T-cell (primary cell): Measurements from ENCODE around the gene DHRS4L2. TPM values are rescaled to one million over a fixed set of nuclear protein-coding genes. Genes with fewer than 3 reads are reported as not detected.
"Not testable (repeated sequence)": the region's sequence is repeated elsewhere in the genome, so short reads cannot be mapped to it uniquely, and the experiment has no call there.

Experiments
- ATAC-seq, 4 experiments: fragments of 200-7000 bp in 3 of 4; fragments of 150-1000 bp in 1 of 4; cut with Tn5 transposase; replicated peaks in 1 of 4; 1 replicate in 3 of 4; 2 replicates in 1 of 4; pipeline ENCODE4 v1.10.0; 2021; ENCODE audit warnings: moderate library complexity in 3 of 4, mild to moderate bottlenecking in 2 of 4, moderate number of reproducible peaks in 1 of 4
- CTCF ChIA-PET, 2 donors: fragments of 300-600 bp; sonication (Branson Sonifier 250); formaldehyde crosslinking; loops; one replicate each; lab custom pipeline; 2022; ENCODE audit warnings: antibody characterized with exemption in 2 of 2; lab: Charles Lee
- POLR2A ChIA-PET, 2 donors: fragments of 300-600 bp; sonication (Branson Sonifier 250); formaldehyde crosslinking; loops; one replicate each; lab custom pipeline; 2022; ENCODE audit warnings: antibody characterized with exemption in 2 of 2; lab: Charles Lee
- DNase-seq, 35 experiments: peaks; one replicate each; pipeline versions ENCODE4 v3.0.0 to v3.0.0-alpha.2; 2013 to 2023
- H3K27ac ChIP-seq: one replicate; pipeline ENCODE4 v1.5.1; 2013; ENCODE audit warnings: low read length
- H3K27me3 ChIP-seq, 2 experiments: replicated peaks in 1 of 2; 1 replicate in 1 of 2; 2 replicates in 1 of 2; pipeline versions ENCODE4 v1.6.1 to v1.7.0; 2013; ENCODE audit warnings: low read length in 1 of 2, mixed read lengths in 1 of 2; ENCODE audit not compliant: control insufficient read depth in 2 of 2, insufficient read depth in 2 of 2; ENCODE audit errors: extremely low read depth in 1 of 2
- H3K36me3 ChIP-seq, 2 donors: 1 replicate in 1 of 2; 2 replicates in 1 of 2; pipeline versions ENCODE4 v1.6.1 to v1.7.0; 2013; ENCODE audit warnings: low read length in 1 of 2; ENCODE audit not compliant: control insufficient read depth in 2 of 2, insufficient read depth in 1 of 2; ENCODE audit errors: extremely low read depth in 1 of 2
- H3K4me1 ChIP-seq, 2 experiments: 1 replicate in 1 of 2; 2 replicates in 1 of 2; pipeline versions ENCODE4 v1.6.1 to v1.7.0; 2013; ENCODE audit warnings: low read length in 2 of 2, mixed read lengths in 1 of 2; ENCODE audit not compliant: insufficient read depth in 2 of 2, control insufficient read depth in 1 of 2; ENCODE audit errors: extremely low read depth in 1 of 2
- H3K4me3 ChIP-seq, 2 donors: 1 replicate in 1 of 2; 2 replicates in 1 of 2; pipeline versions ENCODE4 v1.5.1 to v1.7.0; 2013; ENCODE audit warnings: mild to moderate bottlenecking in 2 of 2, low read length in 1 of 2, moderate library complexity in 1 of 2; ENCODE audit not compliant: control insufficient read depth in 1 of 2; ENCODE audit errors: extremely low read depth in 1 of 2
- H3K9me3 ChIP-seq: 2 replicates; pipeline ENCODE4 v1.7.0; 2013
- H3K27ac Mint-ChIP-seq, 2 donors: one replicate each; pipeline ENCODE4 v1.8.0; 2020 to 2021; ENCODE audit warnings: mild to moderate bottlenecking in 2 of 2, mixed read lengths in 2 of 2
- H3K27me3 Mint-ChIP-seq, 2 donors: one replicate each; pipeline ENCODE4 v1.8.0; 2021 to 2022; ENCODE audit warnings: mixed read lengths in 2 of 2
- H3K36me3 Mint-ChIP-seq: one replicate; pipeline ENCODE4 v1.8.0; 2021; ENCODE audit warnings: mixed read lengths
- H3K4me1 Mint-ChIP-seq, 3 donors: one replicate each; pipeline ENCODE4 v1.8.0; 2020 to 2022; ENCODE audit warnings: mixed read lengths in 3 of 3, mild to moderate bottlenecking in 1 of 3
- H3K4me3 Mint-ChIP-seq, 3 donors: one replicate each; pipeline ENCODE4 v1.8.0; 2020 to 2022; ENCODE audit warnings: mild to moderate bottlenecking in 3 of 3, mixed read lengths in 3 of 3, moderate library complexity in 3 of 3
- H3K9me3 Mint-ChIP-seq, 3 donors: one replicate each; pipeline ENCODE4 v1.8.0; 2020 to 2022; ENCODE audit warnings: mixed read lengths in 3 of 3
- WGBS: methylation state at CpG from one replicate; pipeline ENCODE4 v1.1.5; 2013; ENCODE audit warnings: missing lambda C conversion rate; ENCODE audit not compliant: insufficient coverage; 5-methylcytosine and 5-hydroxymethylcytosine counted together
- total RNA-seq, 35 experiments: library from RNA in 6 of 35; stranded (reverse) in 6 of 35; fragments of 120-200 nt in 1 of 35; gene quantifications; one replicate each; pipeline versions ENCODE4 v1.2.1 to v1.2.4 and lab custom pipeline; 2013 to 2026

DHRS4L2 gene
- total RNA-seq, 5 donors from 2014 or later (not counting 1 experiment from before 2014, with no cell fraction given) = 14.0 to 21.9 (median 16.4) TPM

- H3K27me3 ChIP-seq, H3K4me1 Mint-ChIP-seq, H3K36me3 Mint-ChIP-seq, H3K4me1 ChIP-seq, H3K9me3 Mint-ChIP-seq, POLR2A ChIA-PET, H3K4me3 Mint-ChIP-seq, H3K27ac ChIP-seq, H3K36me3 ChIP-seq, DNase-seq, H3K9me3 ChIP-seq, CTCF ChIA-PET, H3K27me3 Mint-ChIP-seq, ATAC-seq, H3K27ac Mint-ChIP-seq, H3K4me3 ChIP-seq: not testable (repeated sequence)
- WGBS = no CpG with 5 or more reads among the region's 2 CpGs
Measured at GRCh38 chr14:23996825-23997224, 8.1 kb downstream of the DHRS4L2 start.

DNA sequence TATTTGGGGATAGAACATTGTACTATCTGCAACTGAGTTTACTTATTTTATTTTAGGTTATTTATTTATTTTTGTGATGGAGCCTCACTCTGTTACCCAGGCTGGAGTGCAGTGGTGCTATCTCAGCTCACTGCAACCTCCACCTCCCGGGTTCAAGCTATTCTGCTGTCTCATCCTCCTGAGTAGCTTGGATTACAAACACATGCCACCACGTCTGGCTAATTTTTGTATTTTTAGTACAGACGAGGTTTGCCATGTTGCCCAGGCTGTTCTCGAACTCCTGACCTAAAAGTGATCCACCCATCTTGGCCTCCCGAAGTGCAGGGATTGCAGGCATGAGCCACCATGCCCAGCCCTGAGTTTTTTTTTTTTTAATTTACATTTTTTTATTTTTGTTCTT lies 10.9 kb downstream of the DHRS4L2 start:
- H3K27me3 Mint-ChIP-seq, H3K4me1 Mint-ChIP-seq, H3K27ac Mint-ChIP-seq, CTCF ChIA-PET, ATAC-seq, H3K4me1 ChIP-seq, H3K27me3 ChIP-seq, H3K4me3 Mint-ChIP-seq, H3K4me3 ChIP-seq, H3K9me3 Mint-ChIP-seq, H3K36me3 Mint-ChIP-seq, DNase-seq, H3K36me3 ChIP-seq, POLR2A ChIA-PET, H3K27ac ChIP-seq, H3K9me3 ChIP-seq: not testable (repeated sequence)
- WGBS = no CpG with 5 or more reads among the region's 5 CpGs

- H3K4me3 ChIP-seq, H3K36me3 Mint-ChIP-seq, H3K27ac Mint-ChIP-seq, H3K9me3 Mint-ChIP-seq, ATAC-seq, H3K27me3 Mint-ChIP-seq, CTCF ChIA-PET, DNase-seq, H3K9me3 ChIP-seq, H3K36me3 ChIP-seq, H3K27ac ChIP-seq, H3K4me1 Mint-ChIP-seq, H3K4me1 ChIP-seq, POLR2A ChIA-PET, H3K27me3 ChIP-seq, H3K4me3 Mint-ChIP-seq: not testable (repeated sequence)
Measured at GRCh38 chr14:24001078-24001477, 12.3 kb downstream of the DHRS4L2 start.

DNA sequence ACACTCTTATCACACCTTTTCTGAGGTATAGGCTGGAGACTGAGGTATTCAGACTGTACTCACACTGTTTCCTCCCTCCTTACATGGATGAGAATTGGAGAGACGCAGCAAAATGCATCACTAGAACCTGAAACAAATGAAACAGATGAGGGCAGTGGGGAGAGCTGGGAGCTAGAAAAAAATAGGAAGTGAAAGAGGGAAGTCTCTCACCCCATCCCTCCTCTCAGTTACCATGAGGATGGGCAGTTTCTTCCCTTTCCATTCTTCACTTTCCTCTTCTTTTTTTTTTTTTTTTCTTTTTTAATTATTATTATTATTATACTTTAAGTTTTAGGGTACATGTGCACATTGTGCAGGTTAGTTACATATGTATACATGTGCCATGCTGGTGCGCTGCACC lies 12.9 kb downstream of the DHRS4L2 start:
- POLR2A ChIA-PET, H3K4me3 Mint-ChIP-seq, H3K9me3 Mint-ChIP-seq, DNase-seq, H3K4me3 ChIP-seq, H3K36me3 Mint-ChIP-seq, H3K27me3 ChIP-seq, H3K27me3 Mint-ChIP-seq, H3K36me3 ChIP-seq, H3K4me1 Mint-ChIP-seq, ATAC-seq, H3K4me1 ChIP-seq, H3K27ac Mint-ChIP-seq, CTCF ChIA-PET, H3K9me3 ChIP-seq, H3K27ac ChIP-seq: not testable (repeated sequence)
- no CpG with 5 or more reads among the region's 2 CpGs for WGBS

DNA sequence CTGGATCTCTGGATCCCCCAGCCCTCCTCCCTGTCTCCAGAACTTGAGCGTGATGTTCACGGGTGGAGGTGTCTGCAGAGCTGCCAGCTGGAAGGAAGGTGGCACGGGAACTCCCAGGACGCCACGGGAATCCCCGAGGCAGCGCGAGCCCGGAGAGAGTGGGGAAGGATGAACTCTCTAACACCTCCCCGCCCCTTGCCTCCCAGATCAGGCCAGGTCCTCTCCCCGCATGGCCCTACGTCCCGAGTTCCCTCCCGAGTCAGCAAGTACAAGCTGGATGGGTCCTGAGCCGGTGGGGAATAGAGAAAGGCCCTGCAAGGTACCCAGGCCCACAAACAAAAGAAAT lies 17.7 kb downstream of the DHRS4L2 start:
- H3K9me3 Mint-ChIP-seq, CTCF ChIA-PET, H3K36me3 Mint-ChIP-seq, H3K36me3 ChIP-seq, POLR2A ChIA-PET, H3K9me3 ChIP-seq, H3K27me3 ChIP-seq, H3K27me3 Mint-ChIP-seq: not testable (repeated sequence)
- Mint-ChIP-seq H3K27ac (peak overlapping the region in 1 of 2 donors; percentile 39), H3K4me3 (peak overlapping the region; percentile 50 to 72 (median 54)), H3K4me1 (peaks cover 39 to 44% (median 42%) of the 10 kb centered on the region in 3 donors)
- DNase-seq (peak in 1 of 35 experiments; percentile 8), ATAC-seq (peak; percentile 6 to 43 (median 15))
- peaks cover 0 to 20% of the 10 kb centered on the region in 2 experiments for H3K4me1 ChIP-seq
- 0% methylated on average over 1 of the region's 15 CpGs for WGBS
- H3K27ac ChIP-seq = peak overlapping the region; percentile 56
- H3K4me3 ChIP-seq = peak overlapping the region in 1 of 2 donors; percentile 56

DNA sequence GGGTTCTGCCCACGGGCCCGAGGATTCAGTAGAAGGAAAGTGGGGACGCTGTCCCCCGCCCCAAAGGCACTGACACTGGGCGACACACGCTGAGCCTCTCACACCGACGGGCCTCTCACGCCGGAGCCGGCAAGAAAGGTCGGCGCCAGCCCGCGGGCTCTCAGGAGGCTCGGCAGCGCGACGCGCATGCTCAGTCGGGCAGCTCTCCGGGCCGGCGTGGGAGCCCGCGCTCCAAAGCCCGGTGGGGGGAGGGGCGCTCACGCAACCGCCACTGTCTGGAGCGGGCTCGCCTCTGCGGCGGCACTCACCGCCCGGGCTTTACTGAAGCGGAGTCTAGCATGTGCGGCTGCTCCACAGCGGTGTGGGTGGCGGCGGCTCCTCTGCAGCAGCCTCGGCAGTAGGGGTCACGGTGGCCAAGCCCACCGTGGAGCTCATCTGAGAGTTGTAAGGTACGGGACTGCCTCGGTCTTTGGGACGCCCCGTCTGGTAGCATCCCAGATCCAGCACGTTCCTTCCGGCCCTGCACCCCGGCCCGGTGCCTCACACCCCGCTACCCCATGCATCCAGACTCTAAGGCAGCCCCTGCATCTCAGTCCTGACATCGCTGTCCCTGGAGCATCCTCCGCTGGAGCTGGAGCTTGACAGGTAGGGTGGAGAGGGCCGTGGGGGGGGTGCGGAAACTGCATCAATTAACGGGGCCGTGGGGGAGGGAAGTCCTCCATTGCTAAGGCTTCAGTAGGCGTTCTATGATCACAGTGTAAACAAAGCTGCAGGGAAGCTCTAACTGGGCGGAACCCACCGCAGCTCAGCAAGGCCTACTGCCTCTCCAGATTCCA lies 18.3 kb downstream of the DHRS4L2 start:
- H3K36me3 ChIP-seq, H3K36me3 Mint-ChIP-seq, H3K27me3 Mint-ChIP-seq, H3K9me3 ChIP-seq, H3K9me3 Mint-ChIP-seq, POLR2A ChIA-PET, H3K27me3 ChIP-seq: not testable (repeated sequence)
- peak overlapping the region; percentile 74 to 90 for H3K27ac Mint-ChIP-seq
- CTCF ChIA-PET = interaction anchor here in 1 of 2 donors (0.6 kb wide), 1 partner anchor 60 kb away, joined by 3 read pairs; no protein-coding TSS in a partner anchor
- peak overlapping the region; percentile 32 to 56 for H3K4me3 ChIP-seq
- 0% methylated on average over 4 of the region's 62 CpGs for WGBS
- peak overlapping the region; percentile 56 for H3K27ac ChIP-seq
- peak; percentile 45 to 80 (median 65) for DNase-seq
- peak overlapping the region; percentile 72 to 81 (median 79) for H3K4me3 Mint-ChIP-seq
- peaks cover 40 to 44% (median 44%) of the 10 kb centered on the region in 3 donors for H3K4me1 Mint-ChIP-seq
- ATAC-seq = peak; percentile 79 to 87 (median 84)
- peaks cover 0 to 20% of the 10 kb centered on the region in 2 experiments for H3K4me1 ChIP-seq
